GM20000 (cell line): ENCODE measurements around the gene ARSG.

ENCODE experiments used
- DNase-seq: peaks from one replicate; pipeline ENCODE4 v3.0.0; 2012; ENCODE audit warnings: low spot score
- CTCF ChIP-seq: IDR thresholded peaks from 2 replicates; pipeline ENCODE4 v1.5.1; 2012; ENCODE audit warnings: mild to moderate bottlenecking, control low read depth; ENCODE audit errors: extremely low read depth, missing control alignments

The ARSG gene

GRCh38 chr17:68440526-68440925 is 149.2 kb downstream of the ARSG start:
- DNase-seq: no peak

GRCh38 chr17:68441070-68441770 is 149.9 kb downstream of the ARSG start:
- no peak for DNase-seq
- no peak for TF ChIP-seq CTCF

More at GRCh38 chr17:68440526-68440925, 149.2 kb downstream of the ARSG start:
- TF ChIP-seq CTCF: no peak

- DNase-seq: no peak
- TF ChIP-seq CTCF: no peak
Observed at GRCh38 chr17:68443972-68444464, 152.7 kb downstream of the ARSG start.

GRCh38 chr17:68445671-68446070 is 154.4 kb downstream of the ARSG start:
- TF ChIP-seq CTCF: no peak
- no peak for DNase-seq

GRCh38 chr17:68446626-68447041 is 155.3 kb downstream of the ARSG start:
- TF ChIP-seq CTCF: no peak
- DNase-seq: no peak

- no peak for DNase-seq
Observed at GRCh38 chr17:68449021-68449739, 157.9 kb downstream of the ARSG start.

More at GRCh38 chr17:68449021-68449739, 157.9 kb downstream of the ARSG start:
- no peak for TF ChIP-seq CTCF
